ENCODE results near the gene MAGI1.

DNA sequence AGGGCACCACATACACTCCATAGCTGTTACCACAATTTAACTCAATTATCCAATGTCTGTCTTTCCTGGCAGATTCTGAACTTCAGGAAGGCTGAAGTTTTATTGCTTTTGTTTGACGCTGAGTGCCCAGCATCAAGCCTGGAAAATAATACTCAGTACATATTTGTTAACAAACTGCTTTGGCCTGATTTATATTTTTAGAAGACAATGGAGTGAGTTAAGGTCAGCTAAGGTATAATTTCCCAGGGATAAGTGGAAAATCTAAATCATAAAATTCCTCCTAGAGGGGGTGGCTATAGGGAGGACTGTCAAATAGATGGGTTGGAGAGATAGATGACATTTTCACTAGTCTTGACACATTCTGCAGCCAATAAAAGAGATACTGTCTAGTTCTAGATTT lies 691.6 kb downstream of the MAGI1 start:
- TF ChIP-seq, protein P1, sequence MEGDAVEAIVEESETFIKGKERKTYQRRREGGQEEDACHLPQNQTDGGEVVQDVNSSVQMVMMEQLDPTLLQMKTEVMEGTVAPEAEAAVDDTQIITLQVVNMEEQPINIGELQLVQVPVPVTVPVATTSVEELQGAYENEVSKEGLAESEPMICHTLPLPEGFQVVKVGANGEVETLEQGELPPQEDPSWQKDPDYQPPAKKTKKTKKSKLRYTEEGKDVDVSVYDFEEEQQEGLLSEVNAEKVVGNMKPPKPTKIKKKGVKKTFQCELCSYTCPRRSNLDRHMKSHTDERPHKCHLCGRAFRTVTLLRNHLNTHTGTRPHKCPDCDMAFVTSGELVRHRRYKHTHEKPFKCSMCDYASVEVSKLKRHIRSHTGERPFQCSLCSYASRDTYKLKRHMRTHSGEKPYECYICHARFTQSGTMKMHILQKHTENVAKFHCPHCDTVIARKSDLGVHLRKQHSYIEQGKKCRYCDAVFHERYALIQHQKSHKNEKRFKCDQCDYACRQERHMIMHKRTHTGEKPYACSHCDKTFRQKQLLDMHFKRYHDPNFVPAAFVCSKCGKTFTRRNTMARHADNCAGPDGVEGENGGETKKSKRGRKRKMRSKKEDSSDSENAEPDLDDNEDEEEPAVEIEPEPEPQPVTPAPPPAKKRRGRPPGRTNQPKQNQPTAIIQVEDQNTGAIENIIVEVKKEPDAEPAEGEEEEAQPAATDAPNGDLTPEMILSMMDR (IDR thresholded peaks at IDR 0.05) = no peak
- no peak for TF ChIP-seq EZH2 (IDR thresholded peaks at IDR 0.05; ENCODE audit: borderline replicate concordance, insufficient read depth, low read depth, low read length, poor library complexity, severe bottlenecking)
